ENCODE data around the gene PRR18. TPM values are rescaled to one million over a fixed set of nuclear protein-coding genes. Genes with fewer than 3 reads are reported as not detected.
A peak's percentile ranks its signal among the peaks of the same experiment; 100 is the strongest.

Gene PRR18
- total and polyA plus RNA-seq, 2 donors (not counting 1 experiment from before 2014, with no cell fraction given): not detected

GRCh38 chr6:166277018-166277417 is 31.2 kb downstream of the PRR18 start:
- Histone ChIP-seq H3K79me2 (ENCODE audit: control insufficient read depth, insufficient read depth, low read length) (no peaks in the 10 kb centered on the region), H3K27ac (ENCODE audit: insufficient read depth, low read length) (no peak overlapping the region), H3K9ac (ENCODE audit: insufficient read depth, low read length) (no peak overlapping the region), H3K36me3 (ENCODE audit: control insufficient read depth, insufficient read depth, low read length) (no peaks in the 10 kb centered on the region), H4K20me1 (ENCODE audit: control insufficient read depth, extremely low read depth, insufficient read depth, low read length) (no peaks in the 10 kb centered on the region), H2AFZ (ENCODE audit: low read length) (no peak overlapping the region), H3K4me3 (replicated peaks in 1 of 4; ENCODE audit: control extremely low read depth in 1 of 4, insufficient read depth in 1 of 4, low read depth in 3 of 4, low read length in 4 of 4) (no peak overlapping the region), H3K4me1 (ENCODE audit: control insufficient read depth, extremely low read depth, insufficient read depth, low read length) (no peaks in the 10 kb centered on the region), H3K4me2 (ENCODE audit: extremely low read depth, insufficient read depth, low read length) (no peak overlapping the region), H3K27me3 (ENCODE audit: control insufficient read depth, insufficient read depth, low read length) (no peaks in the 10 kb centered on the region), H3K9me3 (ENCODE audit: control insufficient read depth, insufficient read depth, low read depth, low read length) (no peaks in the 10 kb centered on the region)
- no peak for TF ChIP-seq CTCF (conservative IDR thresholded peaks at IDR 0.05 in 1 of 2, IDR thresholded peaks at IDR 0.05 in 1 of 2; ENCODE audit: low read depth in 1 of 2, low read length in 2 of 2)
- TF ChIP-seq EZH2 (IDR thresholded peaks at IDR 0.05; ENCODE audit: low read length, missing control alignments): no peak
- DNase-seq (ENCODE audit: low read depth in 2 of 2): peak; percentile 15 to 70

GRCh38 chr6:166275714-166276166 is 32.5 kb downstream of the PRR18 start:
- TF ChIP-seq CTCF (conservative IDR thresholded peaks at IDR 0.05 in 1 of 2, IDR thresholded peaks at IDR 0.05 in 1 of 2; ENCODE audit: low read depth in 1 of 2, low read length in 2 of 2) (peak; percentile 87 to 99), EZH2 (IDR thresholded peaks at IDR 0.05; ENCODE audit: low read length, missing control alignments) (no peak)

GRCh38 chr6:166274739-166275370 is 33.3 kb downstream of the PRR18 start:
- H3K9ac ChIP-seq (ENCODE audit: insufficient read depth, low read length): no peak overlapping the region
- H4K20me1 ChIP-seq (ENCODE audit: control insufficient read depth, extremely low read depth, insufficient read depth, low read length): no peaks in the 10 kb centered on the region
- H3K27ac ChIP-seq (ENCODE audit: insufficient read depth, low read length): no peak overlapping the region
- H2AFZ ChIP-seq (ENCODE audit: low read length): no peak overlapping the region
- H3K36me3 ChIP-seq (ENCODE audit: control insufficient read depth, insufficient read depth, low read length): no peaks in the 10 kb centered on the region
- H3K9me3 ChIP-seq (ENCODE audit: control insufficient read depth, insufficient read depth, low read depth, low read length): no peaks in the 10 kb centered on the region
- no peaks in the 10 kb centered on the region for H3K4me1 ChIP-seq (ENCODE audit: control insufficient read depth, extremely low read depth, insufficient read depth, low read length)
- H3K4me2 ChIP-seq (ENCODE audit: extremely low read depth, insufficient read depth, low read length): no peak overlapping the region
- TF ChIP-seq EZH2 (IDR thresholded peaks at IDR 0.05; ENCODE audit: low read length, missing control alignments) (no peak), CTCF (conservative IDR thresholded peaks at IDR 0.05 in 1 of 2, IDR thresholded peaks at IDR 0.05 in 1 of 2; ENCODE audit: low read depth in 1 of 2, low read length in 2 of 2) (no peak)
- no peaks in the 10 kb centered on the region for H3K27me3 ChIP-seq (ENCODE audit: control insufficient read depth, insufficient read depth, low read length)
- no peak for DNase-seq (ENCODE audit: low read depth in 2 of 2)
- no peaks in the 10 kb centered on the region for H3K79me2 ChIP-seq (ENCODE audit: control insufficient read depth, insufficient read depth, low read length)
- H3K4me3 ChIP-seq (replicated peaks in 1 of 4; ENCODE audit: control extremely low read depth in 1 of 4, insufficient read depth in 1 of 4, low read depth in 3 of 4, low read length in 4 of 4): no peak overlapping the region

More at GRCh38 chr6:166275714-166276166, 32.5 kb downstream of the PRR18 start:
- H3K9ac ChIP-seq (ENCODE audit: insufficient read depth, low read length): no peak overlapping the region
- H3K9me3 ChIP-seq (ENCODE audit: control insufficient read depth, insufficient read depth, low read depth, low read length): no peaks in the 10 kb centered on the region
- H3K4me2 ChIP-seq (ENCODE audit: extremely low read depth, insufficient read depth, low read length): no peak overlapping the region
- no peaks in the 10 kb centered on the region for H3K79me2 ChIP-seq (ENCODE audit: control insufficient read depth, insufficient read depth, low read length)
- no peaks in the 10 kb centered on the region for H4K20me1 ChIP-seq (ENCODE audit: control insufficient read depth, extremely low read depth, insufficient read depth, low read length)
- H3K4me1 ChIP-seq (ENCODE audit: control insufficient read depth, extremely low read depth, insufficient read depth, low read length): no peaks in the 10 kb centered on the region
- no peaks in the 10 kb centered on the region for H3K27me3 ChIP-seq (ENCODE audit: control insufficient read depth, insufficient read depth, low read length)
- no peaks in the 10 kb centered on the region for H3K36me3 ChIP-seq (ENCODE audit: control insufficient read depth, insufficient read depth, low read length)
- no peak overlapping the region for H3K27ac ChIP-seq (ENCODE audit: insufficient read depth, low read length)
- peak; percentile 13 to 45 for DNase-seq (ENCODE audit: low read depth in 2 of 2)
- H2AFZ ChIP-seq (ENCODE audit: low read length): no peak overlapping the region
- no peak overlapping the region for H3K4me3 ChIP-seq (replicated peaks in 1 of 4; ENCODE audit: control extremely low read depth in 1 of 4, insufficient read depth in 1 of 4, low read depth in 3 of 4, low read length in 4 of 4)

Data from fibroblast of lung (primary cell).